IPS-18c (cell line): ENCODE data around the gene STAC3.

ENCODE experiments used
- H3K4me3 ChIP-seq: 2 replicates; pipeline ENCODE4 v1.7.0; 2013; ENCODE audit warnings: low read depth, mild to moderate bottlenecking, low read length, moderate library complexity; ENCODE audit not compliant: insufficient read depth
- H3K9me3 ChIP-seq: one replicate; pipeline ENCODE4 v1.6.1; 2013; ENCODE audit warnings: mild to moderate bottlenecking, low read length, moderate library complexity; ENCODE audit not compliant: control insufficient read depth, insufficient read depth

STAC3 gene

GRCh38 chr12:57260366-57260765 is 9.4 kb upstream of the STAC3 start:
- no peak overlapping the region for H3K4me3 ChIP-seq
- peaks cover 2% of the 10 kb centered on the region for H3K9me3 ChIP-seq

GRCh38 chr12:57258977-57259970 is 8.3 kb upstream of the STAC3 start:
- H3K4me3 ChIP-seq: no peak overlapping the region
- peaks cover 2% of the 10 kb centered on the region for H3K9me3 ChIP-seq

- Histone ChIP-seq H3K4me3 (no peak overlapping the region), H3K9me3 (no peaks in the 10 kb centered on the region)
Measured at GRCh38 chr12:57255916-57256315, 4.9 kb upstream of the STAC3 start.

DNA sequence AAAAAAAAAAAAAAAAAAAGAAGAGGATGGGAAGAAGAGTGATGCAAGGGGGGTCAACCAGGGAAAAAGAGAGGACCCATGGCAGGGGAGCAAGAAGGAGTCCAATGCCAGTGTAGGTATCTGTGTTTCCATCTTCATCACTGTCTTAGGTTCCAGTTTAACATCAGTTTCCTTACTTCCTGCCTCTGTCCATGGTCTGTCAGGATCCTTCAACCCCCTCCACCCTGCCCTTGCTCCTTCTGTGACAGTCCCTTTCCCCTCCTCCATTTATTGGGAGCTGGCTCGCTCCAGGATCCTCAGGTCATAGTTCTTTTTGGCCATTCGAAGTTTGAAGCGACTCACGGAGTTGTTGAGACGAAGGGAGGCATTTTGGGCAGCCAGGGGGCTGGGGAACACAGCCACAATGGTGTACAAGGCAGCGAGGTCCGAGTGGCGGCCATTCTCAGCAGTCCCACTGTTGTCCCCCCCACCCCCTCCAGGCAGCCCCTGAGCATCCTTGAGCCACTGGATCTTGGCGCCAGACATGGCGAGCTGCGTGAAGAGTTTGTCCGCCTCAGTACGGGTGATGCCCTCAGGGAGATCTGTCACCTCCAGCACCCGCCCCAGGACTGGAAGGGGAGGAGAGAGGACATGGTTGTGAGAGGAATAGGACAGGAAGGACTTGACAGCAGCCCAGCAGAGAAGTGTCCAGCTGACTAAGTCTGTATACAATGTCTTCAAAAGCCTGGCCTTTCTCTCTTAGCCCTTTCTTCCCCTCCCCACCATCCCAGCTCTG is 3.7 kb upstream of the STAC3 start:
- Histone ChIP-seq H3K9me3 (no peaks in the 10 kb centered on the region), H3K4me3 (no peak overlapping the region)

DNA sequence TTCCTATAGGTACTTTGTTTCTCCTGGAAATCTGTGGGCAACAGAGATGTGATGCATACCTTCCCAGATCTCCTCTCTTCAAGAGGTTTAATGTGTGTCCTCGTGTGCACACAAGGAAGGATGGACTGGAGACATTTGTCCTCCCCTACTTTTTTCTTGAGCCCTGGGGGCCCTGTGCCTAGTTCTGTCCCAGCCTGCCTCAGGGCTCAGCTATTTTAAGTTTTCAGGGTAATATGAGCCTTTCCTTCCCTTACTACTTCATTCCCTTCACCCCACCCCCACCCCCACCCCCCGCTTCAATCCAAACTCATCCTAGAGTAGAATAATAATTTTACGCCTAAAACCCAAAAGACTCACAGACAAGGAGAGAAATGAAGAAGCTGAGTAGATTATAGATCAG is 446 bp downstream of the STAC3 start:
- H3K9me3 ChIP-seq: no peaks in the 10 kb centered on the region
- no peak overlapping the region for H3K4me3 ChIP-seq

- H3K9me3 ChIP-seq: no peaks in the 10 kb centered on the region
- H3K4me3 ChIP-seq: no peak overlapping the region
Measured at GRCh38 chr12:57248934-57249742, 1.8 kb downstream of the STAC3 start.

- H3K9me3 ChIP-seq: no peaks in the 10 kb centered on the region
- no peak overlapping the region for H3K4me3 ChIP-seq
Measured at GRCh38 chr12:57247041-57247440, 3.9 kb downstream of the STAC3 start.

DNA sequence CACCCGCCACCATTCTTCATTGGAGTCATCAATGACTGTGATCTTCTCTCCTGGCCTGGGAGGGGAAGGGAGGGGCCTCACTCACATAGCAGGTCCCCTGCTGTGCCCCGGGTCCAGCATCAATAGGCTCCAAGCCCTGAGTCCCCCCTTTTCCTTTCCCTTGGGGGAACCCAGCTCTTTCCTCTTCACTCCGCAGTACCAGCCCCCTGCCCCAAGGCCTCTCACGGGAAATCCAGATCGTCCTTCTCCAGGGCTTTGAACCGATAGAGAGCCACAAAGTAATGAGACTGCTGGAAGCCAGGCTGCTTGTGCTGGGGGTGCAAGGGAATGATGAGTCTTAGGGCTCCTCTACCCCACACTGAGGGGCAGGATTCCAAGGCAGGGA is 6.7 kb downstream of the STAC3 start:
- no peak overlapping the region for H3K4me3 ChIP-seq
- H3K9me3 ChIP-seq: no peaks in the 10 kb centered on the region

DNA sequence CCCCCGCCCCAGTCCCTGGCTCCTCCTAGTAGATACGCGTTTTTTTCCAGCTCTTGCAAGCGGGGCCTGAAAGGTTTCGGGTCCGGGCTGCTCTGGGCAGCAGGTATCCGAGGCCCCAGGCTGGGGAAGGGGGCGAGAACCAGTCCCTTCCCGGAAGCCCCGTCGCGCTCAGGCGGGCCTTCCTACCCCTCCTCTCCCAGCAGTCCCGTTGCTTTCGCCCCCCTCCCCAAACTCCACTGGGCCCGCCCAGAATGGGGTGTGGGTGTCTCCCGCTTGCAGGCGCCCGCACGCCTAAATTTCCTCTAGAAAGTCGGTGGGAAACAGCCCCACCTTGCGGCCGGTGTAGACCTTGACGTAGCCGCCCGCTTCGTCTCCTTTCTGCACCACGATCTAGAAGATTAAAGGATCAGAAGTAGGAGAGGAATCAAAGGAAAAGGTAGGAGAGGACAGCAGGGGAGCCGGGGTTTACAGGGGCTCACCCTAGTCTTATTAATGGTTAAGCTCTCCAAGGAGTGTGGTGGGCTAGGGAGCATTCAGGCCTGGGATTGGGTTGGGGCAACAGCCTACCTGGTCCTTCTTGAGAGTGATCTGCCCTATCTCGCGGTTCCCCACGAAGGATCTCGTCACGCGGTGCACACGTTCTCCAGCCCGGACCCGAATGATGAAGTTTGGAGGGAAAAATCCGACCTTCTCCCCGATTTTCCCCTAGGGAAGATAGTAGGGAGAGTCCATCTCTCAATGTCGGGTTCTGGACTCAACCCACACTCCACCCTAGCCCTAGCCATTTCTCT is 7.3 kb downstream of the STAC3 start:
- Histone ChIP-seq H3K9me3 (no peaks in the 10 kb centered on the region), H3K4me3 (peak overlapping the region; percentile 49; the same call in 1 of the 2 replicates)

GRCh38 chr12:57242691-57243454 is 8.1 kb downstream of the STAC3 start:
- Histone ChIP-seq H3K9me3 (no peaks in the 10 kb centered on the region), H3K4me3 (peak overlapping the region; percentile 49)

DNA sequence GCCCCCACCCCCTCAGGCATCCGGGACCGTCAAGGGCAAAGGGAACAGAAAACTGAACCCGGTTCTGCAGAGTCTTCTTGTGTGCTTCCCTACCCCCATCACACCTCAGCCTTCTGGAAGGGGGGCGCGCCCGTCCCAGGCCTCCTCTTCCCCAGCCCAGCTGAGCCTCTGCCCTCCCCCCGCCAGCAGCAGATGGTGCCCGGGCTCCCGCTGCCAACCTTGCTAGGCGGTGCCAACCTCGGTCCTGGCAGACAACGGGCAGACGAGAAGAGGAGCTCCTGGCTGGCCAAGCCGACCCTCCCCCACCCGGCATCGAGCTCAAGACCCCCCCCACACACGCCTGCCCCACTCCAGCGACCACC is 8.7 kb downstream of the STAC3 start:
- peak overlapping the region; percentile 49; the same call in 1 of the 2 replicates for H3K4me3 ChIP-seq
- H3K9me3 ChIP-seq: no peaks in the 10 kb centered on the region

GRCh38 chr12:57241402-57242310 is 9.3 kb downstream of the STAC3 start:
- no peak overlapping the region; the same call in 1 of the 2 replicates for H3K4me3 ChIP-seq

DNA sequence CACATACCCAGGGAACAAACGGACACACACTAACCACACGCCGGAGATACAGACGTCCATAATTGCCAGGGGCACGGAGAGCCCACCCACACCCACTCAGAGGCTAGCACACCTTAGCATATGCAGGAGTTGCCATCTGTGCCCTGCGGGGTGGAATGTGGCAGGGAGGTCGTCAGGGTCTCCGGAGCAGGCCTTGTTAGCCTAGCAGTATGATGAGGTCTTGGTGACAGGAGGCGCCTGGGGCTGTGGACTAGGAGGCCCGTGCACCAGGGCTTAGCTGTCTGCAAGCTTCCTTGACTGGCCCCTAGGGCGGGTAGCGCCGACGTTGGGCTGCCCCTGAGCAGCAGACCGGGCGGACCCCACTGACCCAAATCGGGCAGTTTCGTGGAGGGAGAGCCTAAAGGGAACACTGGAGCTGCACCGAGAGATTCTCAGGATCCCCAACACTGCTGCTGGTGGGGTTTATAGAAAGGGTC is 10.0 kb downstream of the STAC3 start:
- H3K4me3 ChIP-seq: no peak overlapping the region; the same call in 1 of the 2 replicates

More at GRCh38 chr12:57241402-57242310, 9.3 kb downstream of the STAC3 start:
- no peaks in the 10 kb centered on the region for H3K9me3 ChIP-seq

GRCh38 chr12:57240066-57240921 is 10.7 kb downstream of the STAC3 start:
- H3K4me3 ChIP-seq: peak overlapping the region; percentile 51

More for the DNA sequence above, 10.0 kb downstream of the STAC3 start:
- H3K9me3 ChIP-seq: no peaks in the 10 kb centered on the region

More at GRCh38 chr12:57240066-57240921, 10.7 kb downstream of the STAC3 start:
- H3K9me3 ChIP-seq: no peaks in the 10 kb centered on the region
